ENCODE measurements around the gene RAPGEF6. TPM values are rescaled to one million over a fixed set of nuclear protein-coding genes. Genes with fewer than 3 reads are reported as not detected.

The RAPGEF6 gene
- total and polyA plus RNA-seq, 9 donors, result 5.8 to 21.4 (median 7.7) TPM

DNA sequence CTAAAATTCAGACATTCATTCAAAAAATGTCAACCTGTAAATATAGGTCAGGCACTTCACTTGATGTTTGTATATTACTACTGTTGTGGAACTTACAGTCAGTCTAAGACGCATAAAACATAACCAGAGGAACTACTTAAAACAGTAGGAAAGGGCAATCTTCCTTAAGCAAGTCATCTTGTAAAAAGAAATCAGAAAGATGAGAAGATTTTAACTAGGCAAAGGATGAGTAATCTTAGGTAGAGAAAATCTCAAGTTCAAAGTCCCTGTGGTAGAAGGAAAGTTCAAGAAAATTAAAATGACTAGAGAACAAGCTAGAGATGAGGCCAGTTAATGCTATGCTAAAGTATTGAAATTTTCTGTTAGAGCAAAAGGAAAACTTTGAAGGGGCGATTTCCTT is 152.4 kb downstream of the RAPGEF6 start:
- H3K36me3 ChIP-seq (ENCODE audit: control insufficient read depth, insufficient read depth, low read length), result peaks cover 12% of the 10 kb centered on the region
- H3K4me3 ChIP-seq (ENCODE audit: low read length), result no peak overlapping the region
- 100% methylated on average over 1 of the region's 2 CpGs for WGBS (ENCODE audit: insufficient coverage)
- H3K9me3 ChIP-seq (replicated peaks; ENCODE audit: control insufficient read depth, low read depth, low read length), result no peaks in the 10 kb centered on the region
- H3K27ac ChIP-seq (ENCODE audit: low read length), result no peak overlapping the region
- no peak for DNase-seq
- no peaks in the 10 kb centered on the region for H3K27me3 ChIP-seq (ENCODE audit: control insufficient read depth, insufficient read depth, low read length)
- no peaks in the 10 kb centered on the region for H3K4me1 ChIP-seq (ENCODE audit: control insufficient read depth, insufficient read depth, low read length)

DNA sequence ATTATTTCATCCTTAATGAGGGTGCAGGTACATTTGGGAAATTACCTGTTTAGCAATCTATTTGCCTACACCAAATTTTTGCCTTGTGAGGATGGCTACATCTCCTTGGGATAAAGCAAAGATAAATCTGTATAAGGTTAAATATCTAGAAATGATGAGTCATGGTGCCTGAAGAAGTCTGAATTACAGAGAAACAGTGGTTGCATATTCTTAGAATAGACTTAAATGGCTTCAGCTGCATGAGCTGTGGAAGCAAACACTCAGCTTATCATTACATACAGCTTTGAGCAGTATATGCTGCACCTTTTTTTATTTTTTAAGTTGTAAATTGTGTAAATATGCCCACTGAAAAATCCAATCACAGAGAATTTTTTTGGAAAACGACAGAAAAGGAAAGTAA is 153.5 kb downstream of the RAPGEF6 start:
- Histone ChIP-seq H3K4me3 (ENCODE audit: low read length) (no peak overlapping the region), H3K9me3 (replicated peaks; ENCODE audit: control insufficient read depth, low read depth, low read length) (no peaks in the 10 kb centered on the region), H3K36me3 (ENCODE audit: control insufficient read depth, insufficient read depth, low read length) (peaks cover 11% of the 10 kb centered on the region), H3K27ac (ENCODE audit: low read length) (no peak overlapping the region), H3K27me3 (ENCODE audit: control insufficient read depth, insufficient read depth, low read length) (no peaks in the 10 kb centered on the region), H3K4me1 (ENCODE audit: control insufficient read depth, insufficient read depth, low read length) (no peaks in the 10 kb centered on the region)
- DNase-seq, result no peak
- no CpG with 5 or more reads among the region's 1 CpG for WGBS (ENCODE audit: insufficient coverage)

DNA sequence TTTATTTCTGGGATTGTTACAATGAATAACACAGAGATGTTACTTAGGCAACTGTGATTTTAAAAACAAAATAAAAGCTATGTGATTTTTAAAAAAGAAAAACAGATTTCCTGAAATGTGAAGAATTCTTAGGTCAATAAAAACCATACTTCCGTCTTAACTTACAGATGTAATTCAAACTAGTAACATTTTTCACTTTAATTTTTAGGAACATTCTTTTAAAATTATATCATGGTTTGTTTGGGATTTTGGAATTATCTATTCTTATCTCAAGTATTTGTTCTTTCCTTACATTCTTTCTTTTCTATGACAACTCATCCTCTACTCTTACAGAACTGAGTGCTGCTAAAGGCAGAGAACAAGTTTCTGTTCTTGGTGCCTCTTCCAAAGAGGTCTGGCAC is 159.5 kb downstream of the RAPGEF6 start:
- no CpG with 5 or more reads among the region's 1 CpG for WGBS (ENCODE audit: insufficient coverage)
- Histone ChIP-seq H3K9me3 (replicated peaks; ENCODE audit: control insufficient read depth, low read depth, low read length) (no peaks in the 10 kb centered on the region), H3K27me3 (ENCODE audit: control insufficient read depth, insufficient read depth, low read length) (no peaks in the 10 kb centered on the region), H3K4me3 (ENCODE audit: low read length) (no peak overlapping the region), H3K27ac (ENCODE audit: low read length) (peak overlapping the region; percentile 49), H3K4me1 (ENCODE audit: control insufficient read depth, insufficient read depth, low read length) (no peaks in the 10 kb centered on the region), H3K36me3 (ENCODE audit: control insufficient read depth, insufficient read depth, low read length) (peaks cover 4% of the 10 kb centered on the region)
- peak; percentile 74 for DNase-seq

DNA sequence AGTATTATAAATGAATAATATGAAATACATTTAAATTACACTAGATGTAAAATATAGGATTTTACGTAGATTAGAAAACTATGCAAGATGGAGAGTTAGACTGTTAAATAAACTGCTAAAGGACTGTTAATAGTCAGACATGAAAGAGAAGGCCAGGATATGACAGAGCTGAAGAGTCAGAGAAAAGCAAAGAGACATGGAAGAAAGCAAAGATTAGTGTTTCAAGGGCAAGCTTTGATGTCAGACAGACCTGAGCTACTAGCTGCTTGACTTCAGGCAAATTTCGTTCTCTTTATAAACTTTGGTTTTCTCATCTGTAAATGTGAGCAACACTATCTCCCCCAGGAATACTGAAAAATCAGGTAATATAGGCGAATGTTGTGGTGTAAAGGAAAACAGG is 161.3 kb downstream of the RAPGEF6 start:
- 100% methylated on average over 1 of the region's 3 CpGs for WGBS (ENCODE audit: insufficient coverage)

DNA sequence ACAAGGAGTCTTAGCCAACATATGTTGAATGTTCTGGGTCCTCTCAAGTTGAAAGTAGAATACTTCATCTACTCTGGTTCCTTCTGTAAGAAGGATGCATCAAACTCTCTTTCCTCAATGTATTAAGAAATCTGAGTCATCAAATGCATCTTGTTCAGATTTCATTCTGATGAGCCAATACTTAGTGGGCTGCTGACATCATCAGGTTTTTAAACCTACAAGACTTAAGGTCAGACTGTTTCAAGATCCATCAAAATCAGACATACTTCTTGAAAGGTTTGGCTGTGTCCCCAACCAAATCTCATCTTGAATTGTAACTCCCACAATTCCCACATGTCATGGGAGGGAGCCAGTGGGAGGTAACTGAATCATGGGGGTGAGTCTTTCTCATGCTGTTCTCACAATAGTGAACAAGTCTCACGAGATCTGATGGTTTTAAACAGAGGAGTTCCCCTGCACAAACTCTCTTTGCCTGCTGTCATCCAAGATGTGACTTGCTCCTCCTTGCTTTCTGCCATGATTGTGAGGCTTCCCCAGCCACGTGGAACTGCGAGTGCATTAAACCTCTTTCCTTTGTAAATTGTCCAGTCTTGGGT is 168.8 kb downstream of the RAPGEF6 start:
- WGBS (ENCODE audit: insufficient coverage), result 88% methylated on average over 3 of the region's 3 CpGs
- Histone ChIP-seq H3K27me3 (ENCODE audit: control insufficient read depth, insufficient read depth, low read length) (no peaks in the 10 kb centered on the region), H3K36me3 (ENCODE audit: control insufficient read depth, insufficient read depth, low read length) (peaks cover 3% of the 10 kb centered on the region), H3K4me1 (ENCODE audit: control insufficient read depth, insufficient read depth, low read length) (no peaks in the 10 kb centered on the region), H3K27ac (ENCODE audit: low read length) (no peak overlapping the region), H3K9me3 (replicated peaks; ENCODE audit: control insufficient read depth, low read depth, low read length) (no peaks in the 10 kb centered on the region), H3K4me3 (ENCODE audit: low read length) (no peak overlapping the region)
- DNase-seq, result no peak

More for the DNA sequence above, 161.3 kb downstream of the RAPGEF6 start:
- DNase-seq, result no peak
- peaks cover 4% of the 10 kb centered on the region for H3K36me3 ChIP-seq (ENCODE audit: control insufficient read depth, insufficient read depth, low read length)
- no peaks in the 10 kb centered on the region for H3K4me1 ChIP-seq (ENCODE audit: control insufficient read depth, insufficient read depth, low read length)
- no peak overlapping the region for H3K4me3 ChIP-seq (ENCODE audit: low read length)
- no peaks in the 10 kb centered on the region for H3K27me3 ChIP-seq (ENCODE audit: control insufficient read depth, insufficient read depth, low read length)
- H3K9me3 ChIP-seq (replicated peaks; ENCODE audit: control insufficient read depth, low read depth, low read length), result no peaks in the 10 kb centered on the region
- no peak overlapping the region for H3K27ac ChIP-seq (ENCODE audit: low read length)

DNA sequence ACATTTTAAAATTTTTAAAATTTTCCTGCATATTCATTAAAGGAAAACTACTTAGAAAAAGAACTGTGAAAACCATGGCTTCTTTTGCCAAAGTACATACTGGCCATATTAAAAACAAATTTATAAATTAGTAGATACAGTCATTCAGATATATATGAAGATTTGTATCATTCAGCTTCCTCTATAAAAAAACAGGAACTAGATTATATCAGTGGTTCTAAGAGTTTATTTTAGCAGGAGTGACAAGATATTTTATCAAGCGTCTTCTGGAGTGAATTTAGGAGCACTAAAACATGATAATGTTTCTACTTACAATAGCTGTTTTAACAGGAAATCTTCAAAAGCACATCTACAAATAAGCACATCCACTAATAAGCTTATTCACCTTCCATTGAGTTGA is 171.4 kb downstream of the RAPGEF6 start:
- H3K27ac ChIP-seq (ENCODE audit: low read length), result no peak overlapping the region
- no peaks in the 10 kb centered on the region for H3K27me3 ChIP-seq (ENCODE audit: control insufficient read depth, insufficient read depth, low read length)
- H3K4me3 ChIP-seq (ENCODE audit: low read length), result no peak overlapping the region
- H3K4me1 ChIP-seq (ENCODE audit: control insufficient read depth, insufficient read depth, low read length), result no peaks in the 10 kb centered on the region
- WGBS (ENCODE audit: insufficient coverage), result no CpG with 5 or more reads among the region's 1 CpG
- H3K9me3 ChIP-seq (replicated peaks; ENCODE audit: control insufficient read depth, low read depth, low read length), result no peaks in the 10 kb centered on the region
- peaks cover 3% of the 10 kb centered on the region for H3K36me3 ChIP-seq (ENCODE audit: control insufficient read depth, insufficient read depth, low read length)
- DNase-seq, result no peak

DNA sequence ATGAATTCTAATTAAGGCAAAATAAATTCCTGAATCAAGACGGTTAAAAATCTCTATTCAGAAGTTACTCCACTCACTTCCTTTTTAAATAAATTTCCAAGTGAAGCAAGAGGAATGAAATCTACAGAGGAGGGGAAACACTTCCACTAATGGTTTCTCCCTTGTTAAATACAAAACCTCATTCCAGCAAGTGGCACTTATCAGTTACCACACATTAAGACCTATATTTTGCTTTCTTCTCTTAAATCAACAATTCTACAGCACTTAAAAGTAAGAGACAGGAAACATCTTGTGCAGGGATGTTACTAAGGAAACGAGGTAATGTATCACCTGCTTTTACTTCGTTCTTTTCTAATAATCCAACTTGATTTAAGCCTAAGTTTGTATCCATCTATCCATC is 172.6 kb downstream of the RAPGEF6 start:
- H3K27me3 ChIP-seq (ENCODE audit: control insufficient read depth, insufficient read depth, low read length), result no peaks in the 10 kb centered on the region
- no peaks in the 10 kb centered on the region for H3K9me3 ChIP-seq (replicated peaks; ENCODE audit: control insufficient read depth, low read depth, low read length)
- H3K4me1 ChIP-seq (ENCODE audit: control insufficient read depth, insufficient read depth, low read length), result no peaks in the 10 kb centered on the region
- WGBS (ENCODE audit: insufficient coverage), result 20% methylated on average over 1 of the region's 3 CpGs
- no peak overlapping the region for H3K4me3 ChIP-seq (ENCODE audit: low read length)
- H3K36me3 ChIP-seq (ENCODE audit: control insufficient read depth, insufficient read depth, low read length), result peaks cover 3% of the 10 kb centered on the region
- H3K27ac ChIP-seq (ENCODE audit: low read length), result no peak overlapping the region
- DNase-seq, result no peak

DNA sequence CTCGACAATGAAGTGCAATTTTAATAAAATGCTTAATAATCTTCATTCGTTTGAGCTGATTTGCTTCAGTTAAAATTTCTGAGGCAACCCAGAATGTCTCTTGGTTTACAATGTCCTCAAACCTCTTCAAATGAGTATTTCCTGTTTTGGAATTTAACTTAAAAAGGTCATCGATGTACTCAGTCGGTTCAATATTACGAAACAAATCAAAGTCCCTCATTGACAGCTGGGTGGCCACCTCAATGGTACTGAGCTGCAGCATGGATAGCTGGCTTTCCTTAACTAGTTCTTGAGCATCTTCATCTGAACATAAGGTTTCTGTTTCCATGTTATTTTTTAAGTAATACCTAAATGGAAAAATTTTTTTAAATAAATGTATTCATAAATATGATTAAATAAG is 173.3 kb downstream of the RAPGEF6 start:
- no CpG with 5 or more reads among the region's 5 CpGs for WGBS (ENCODE audit: insufficient coverage)
- H3K9me3 ChIP-seq (replicated peaks; ENCODE audit: control insufficient read depth, low read depth, low read length), result no peaks in the 10 kb centered on the region
- peaks cover 3% of the 10 kb centered on the region for H3K36me3 ChIP-seq (ENCODE audit: control insufficient read depth, insufficient read depth, low read length)
- H3K27me3 ChIP-seq (ENCODE audit: control insufficient read depth, insufficient read depth, low read length), result no peaks in the 10 kb centered on the region
- H3K4me3 ChIP-seq (ENCODE audit: low read length), result no peak overlapping the region
- no peak overlapping the region for H3K27ac ChIP-seq (ENCODE audit: low read length)
- no peak for DNase-seq
- no peaks in the 10 kb centered on the region for H3K4me1 ChIP-seq (ENCODE audit: control insufficient read depth, insufficient read depth, low read length)

DNA sequence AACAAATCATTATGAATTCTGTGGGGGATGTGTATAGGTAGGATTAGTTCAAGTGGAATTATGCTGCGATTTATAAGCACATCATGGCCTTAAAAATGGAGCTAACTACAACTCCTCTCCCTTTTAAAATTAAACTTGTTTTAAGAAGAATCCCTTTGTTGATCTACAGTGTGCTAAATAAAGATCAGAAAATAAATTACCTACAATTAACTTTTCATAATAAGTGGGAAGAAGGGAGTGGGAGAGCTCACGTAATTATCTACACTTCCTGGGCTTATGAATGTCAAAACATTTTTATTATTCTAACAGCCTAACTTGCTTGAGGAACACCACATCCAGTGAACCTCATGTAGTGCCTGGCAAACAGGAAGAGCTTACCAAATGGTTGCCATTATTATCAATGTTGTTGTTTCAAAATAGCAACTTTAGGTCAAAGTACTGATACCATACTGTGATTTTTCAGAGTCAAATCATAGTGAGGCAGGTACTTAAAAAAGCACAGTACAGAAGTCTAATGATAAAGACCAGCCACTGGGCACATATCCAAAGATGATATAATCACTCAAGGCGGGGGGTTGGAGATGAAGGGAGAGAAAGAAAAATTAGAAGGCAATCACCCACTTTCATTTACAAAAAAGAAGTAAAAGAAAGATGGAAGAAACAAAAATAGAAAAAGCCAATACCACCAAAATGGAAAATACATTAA is 174.0 kb downstream of the RAPGEF6 start:
- no peak overlapping the region for H3K4me3 ChIP-seq (ENCODE audit: low read length)
- DNase-seq, result no peak
- H3K27me3 ChIP-seq (ENCODE audit: control insufficient read depth, insufficient read depth, low read length), result no peaks in the 10 kb centered on the region
- WGBS (ENCODE audit: insufficient coverage), result no CpG with 5 or more reads among the region's 3 CpGs
- peaks cover 3% of the 10 kb centered on the region for H3K36me3 ChIP-seq (ENCODE audit: control insufficient read depth, insufficient read depth, low read length)
- no peaks in the 10 kb centered on the region for H3K4me1 ChIP-seq (ENCODE audit: control insufficient read depth, insufficient read depth, low read length)
- no peak overlapping the region for H3K27ac ChIP-seq (ENCODE audit: low read length)
- H3K9me3 ChIP-seq (replicated peaks; ENCODE audit: control insufficient read depth, low read depth, low read length), result no peaks in the 10 kb centered on the region

DNA sequence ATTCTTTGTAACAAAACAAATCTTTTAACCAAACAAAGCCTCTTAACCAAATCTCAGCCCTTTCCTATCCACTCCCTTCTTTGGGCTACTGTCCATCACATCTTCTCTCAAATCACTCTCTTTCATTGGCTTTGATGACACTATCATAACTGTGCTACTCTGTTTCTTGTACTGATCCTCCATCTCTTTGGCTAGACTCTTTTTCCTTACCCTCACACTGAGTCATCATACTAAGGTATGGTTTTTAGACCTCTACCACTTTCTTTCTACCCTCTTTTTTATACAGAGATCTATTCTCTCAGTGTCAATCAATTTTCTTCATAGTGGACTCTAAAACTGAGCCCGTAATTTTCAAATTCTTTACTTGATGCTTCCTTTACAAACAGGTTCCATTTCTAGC is 174.9 kb downstream of the RAPGEF6 start:
- Histone ChIP-seq H3K27ac (ENCODE audit: low read length) (no peak overlapping the region), H3K9me3 (replicated peaks; ENCODE audit: control insufficient read depth, low read depth, low read length) (no peaks in the 10 kb centered on the region), H3K27me3 (ENCODE audit: control insufficient read depth, insufficient read depth, low read length) (no peaks in the 10 kb centered on the region), H3K4me1 (ENCODE audit: control insufficient read depth, insufficient read depth, low read length) (no peaks in the 10 kb centered on the region), H3K4me3 (ENCODE audit: low read length) (no peak overlapping the region), H3K36me3 (ENCODE audit: control insufficient read depth, insufficient read depth, low read length) (peaks cover 5% of the 10 kb centered on the region)
- DNase-seq, result no peak
- no CpG with 5 or more reads among the region's 1 CpG for WGBS (ENCODE audit: insufficient coverage)

Data from muscle of leg (tissue), 11 donors.